Upper lobe of right lung (tissue), 1 donor: ENCODE data around the gene CEBPE. TPM values are rescaled to one million over a fixed set of nuclear protein-coding genes. Genes with fewer than 3 reads are reported as not detected.

ENCODE experiments used
- ATAC-seq: fragments of 200-7000 bp; cut with Tn5 transposase; one replicate; pipeline ENCODE4 v1.9.1; 2020; ENCODE audit warnings: mild to moderate bottlenecking, moderate library complexity
- DNase-seq: peaks from one replicate; pipeline ENCODE4 v3.0.0-alpha.2; 2020
- H3K27ac ChIP-seq: fragments of 200-600 bp; one replicate; pipeline ENCODE4 v1.8.0; 2022
- H3K27me3 ChIP-seq: fragments of 200-600 bp; one replicate; pipeline ENCODE4 v1.8.0; 2022; ENCODE audit warnings: mild to moderate bottlenecking
- H3K36me3 ChIP-seq: fragments of 200-600 bp; one replicate; pipeline ENCODE4 v1.8.0; 2022
- H3K4me1 ChIP-seq: fragments of 200-600 bp; one replicate; pipeline ENCODE4 v1.8.0; 2022
- H3K4me3 ChIP-seq: fragments of 200-600 bp; one replicate; pipeline ENCODE4 v1.8.0; 2022; ENCODE audit warnings: mild to moderate bottlenecking
- H3K9me3 ChIP-seq: fragments of 200-600 bp; one replicate; pipeline ENCODE4 v1.8.0; 2022
- CTCF ChIP-seq: fragments of 200-600 bp; IDR thresholded peaks from one replicate; pipeline ENCODE4 v1.8.0; 2022; ENCODE audit warnings: antibody characterized with exemption
- intact Hi-C: fragments of 100-400 bp; cut with DNase I; formaldehyde crosslinking; loops from one replicate; pipeline ENCODE4 v1.11.0; 2022
- total RNA-seq: library from RNA; stranded (reverse); fragmentation: NEBNext Ultra II Directional; extraction: Animal tissue kit (Norgen Biotek cat#: 25700); gene quantifications from one replicate; pipeline ENCODE4 v1.2.1, GENCODE V29; 2021
- donor health status: DM: no; HTN: yes; CAD: no; lungs with severe emphysema.

CEBPE gene
- total RNA-seq, 1 donor from 2014 or later = not detected

GRCh38 chr14:23091294-23092225 is 27.5 kb downstream of the CEBPE start:
- ATAC-seq (no peak), DNase-seq (no peak)
- H3K9me3 ChIP-seq = no peaks in the 10 kb centered on the region
- peaks cover 15% of the 10 kb centered on the region for H3K4me1 ChIP-seq
- peaks cover 67% of the 10 kb centered on the region for H3K36me3 ChIP-seq
- intact Hi-C loops = no loop called here
- H3K27me3 ChIP-seq = no peaks in the 10 kb centered on the region
- no peak for TF ChIP-seq CTCF
- H3K27ac ChIP-seq = no peak overlapping the region
- no peak overlapping the region for H3K4me3 ChIP-seq

GRCh38 chr14:23090254-23090636 is 28.8 kb downstream of the CEBPE start:
- H3K36me3 ChIP-seq = peaks cover 80% of the 10 kb centered on the region
- no peaks in the 10 kb centered on the region for H3K9me3 ChIP-seq
- H3K4me3 ChIP-seq = no peak overlapping the region
- no peak overlapping the region for H3K27ac ChIP-seq
- no peak for ATAC-seq
- peaks cover 13% of the 10 kb centered on the region for H3K4me1 ChIP-seq
- intact Hi-C loops = no loop called here
- H3K27me3 ChIP-seq = no peaks in the 10 kb centered on the region
- no peak for DNase-seq
- TF ChIP-seq CTCF = no peak

GRCh38 chr14:23089498-23090253 is 29.4 kb downstream of the CEBPE start:
- peaks cover 86% of the 10 kb centered on the region for H3K36me3 ChIP-seq
- peaks cover 13% of the 10 kb centered on the region for H3K4me1 ChIP-seq

GRCh38 chr14:23086565-23086964 is 32.5 kb downstream of the CEBPE start:
- DNase-seq (no peak), ATAC-seq (no peak)
- intact Hi-C loops = no loop called here
- H3K4me1 ChIP-seq = no peaks in the 10 kb centered on the region
- no peak for TF ChIP-seq CTCF
- no peak overlapping the region for H3K27ac ChIP-seq
- H3K27me3 ChIP-seq = no peaks in the 10 kb centered on the region
- no peak overlapping the region for H3K4me3 ChIP-seq
- H3K9me3 ChIP-seq = no peaks in the 10 kb centered on the region
- peaks cover 99% of the 10 kb centered on the region for H3K36me3 ChIP-seq

More at GRCh38 chr14:23089498-23090253, 29.4 kb downstream of the CEBPE start:
- no peaks in the 10 kb centered on the region for H3K27me3 ChIP-seq
- no peak overlapping the region for H3K4me3 ChIP-seq
- no peak for TF ChIP-seq CTCF
- DNase-seq (no peak), ATAC-seq (no peak)
- H3K27ac ChIP-seq = no peak overlapping the region
- H3K9me3 ChIP-seq = no peaks in the 10 kb centered on the region
- intact Hi-C loops = no loop called here

- H3K27ac ChIP-seq = no peak overlapping the region
- H3K4me3 ChIP-seq = no peak overlapping the region
- intact Hi-C loops = no loop called here
- H3K36me3 ChIP-seq = peaks cover 99% of the 10 kb centered on the region
- H3K27me3 ChIP-seq = no peaks in the 10 kb centered on the region
- ATAC-seq (no peak), DNase-seq (no peak)
- H3K9me3 ChIP-seq = no peaks in the 10 kb centered on the region
- no peaks in the 10 kb centered on the region for H3K4me1 ChIP-seq
- no peak for TF ChIP-seq CTCF
Measured at GRCh38 chr14:23085458-23085857, 33.6 kb downstream of the CEBPE start.
